HepG2 (cell line): ENCODE measurements around the gene NR4A2. TPM values are rescaled to one million over a fixed set of nuclear protein-coding genes. Genes with fewer than 3 reads are reported as not detected.

Experiments
- ATF6 ChIP-seq: sonication (generic); formaldehyde crosslinking; conservative IDR thresholded peaks from 2 replicates; pipeline ENCODE4 v1.4.0; 2020; ENCODE audit warnings: missing genetic modification reagents
- HMGXB4 ChIP-seq, 2 experiments: sonication (generic) in 1 of 2; formaldehyde crosslinking in 1 of 2; IDR thresholded peaks; 2 replicates each; pipeline versions ENCODE4 v1.4.0 to v1.6.1; 2018 to 2020; ENCODE audit warnings: missing genetic modification reagents in 2 of 2, borderline replicate concordance in 1 of 2, low read depth in 1 of 2, mild to moderate bottlenecking in 1 of 2, missing biosample characterization in 1 of 2
- JDP2 ChIP-seq: sonication (generic); formaldehyde crosslinking; IDR thresholded peaks from 2 replicates; pipeline ENCODE4 v1.8.1; 2022; ENCODE audit warnings: missing genetic modification reagents, borderline replicate concordance
- MED13 ChIP-seq: sonication (generic); formaldehyde crosslinking; IDR thresholded peaks from 2 replicates; pipeline ENCODE4 v1.5.0; 2020; ENCODE audit warnings: missing genetic modification reagents
- NONO ChIP-seq, 2 experiments: fragments of 450-650 bp in 1 of 2; sonication (generic) in 1 of 2; formaldehyde crosslinking in 1 of 2; IDR thresholded peaks in 1 of 2; conservative IDR thresholded peaks in 1 of 2; 2 replicates each; pipeline versions ENCODE4 v1.6.1 to v1.8.0; 2017 to 2022; ENCODE audit warnings: mild to moderate bottlenecking in 1 of 2, missing genetic modification reagents in 1 of 2, moderate library complexity in 1 of 2
- RBM39 ChIP-seq: fragments of 200-400 bp; formaldehyde crosslinking; IDR thresholded peaks from one replicate; pipeline ENCODE4 v1.6.1; 2018; ENCODE audit warnings: antibody characterized with exemption, mild to moderate bottlenecking, low read depth, low read length; ENCODE audit not compliant: poor library complexity, severe bottlenecking
- RFXAP ChIP-seq: sonication (generic); formaldehyde crosslinking; IDR thresholded peaks from 2 replicates; pipeline ENCODE4 v1.4.0; 2020; ENCODE audit warnings: missing genetic modification reagents, borderline replicate concordance
- ZBTB40 ChIP-seq, 2 experiments: fragments of 450-650 bp in 1 of 2; sonication (generic) in 1 of 2; formaldehyde crosslinking in 1 of 2; IDR thresholded peaks; 2 replicates each; pipeline versions ENCODE4 v1.6.1 to v1.8.0; 2016 to 2022; ENCODE audit warnings: antibody characterized with exemption in 1 of 2, mild to moderate bottlenecking in 1 of 2, missing genetic modification reagents in 1 of 2
- ZNF749 ChIP-seq: sonication (generic); formaldehyde crosslinking; IDR thresholded peaks from 2 replicates; pipeline ENCODE4 v1.8.0; 2022; ENCODE audit warnings: mild to moderate bottlenecking, missing genetic modification reagents, moderate library complexity, borderline replicate concordance
- ZNF770 ChIP-seq: sonication (generic); formaldehyde crosslinking; IDR thresholded peaks from 2 replicates; pipeline ENCODE4 v1.5.0; 2020; ENCODE audit warnings: mild to moderate bottlenecking, missing genetic modification reagents
- polyA plus RNA-seq, 8 experiments: library from polyadenylated mRNA; depleted of rRNA in 3 of 8; stranded (reverse) in 7 of 8; unstranded in 1 of 8; fragments of >200 nt; fragmentation: Illumina TruSeq in 4 of 8; extraction: Trizol in 4 of 8; gene quantifications; 2 replicates each; pipeline versions ENCODE4 v1.2.1 to v1.2.3, GENCODE V29; 2011 to 2016; ENCODE audit warnings: low read depth in 4 of 8, missing spikeins in 1 of 8, mixed read lengths in 1 of 8; ENCODE audit not compliant: insufficient read depth in 1 of 8
- total RNA-seq, 5 experiments: library from RNA; depleted of rRNA; stranded (reverse); fragments of >200 nt; fragmentation: Illumina TruSeq; extraction: Trizol; gene quantifications; 2 replicates each; pipeline ENCODE4 v1.2.3, GENCODE V29; 2016; ENCODE audit warnings: low read depth in 1 of 5

The NR4A2 gene
- total and polyA plus RNA-seq, 2 of the 13 experiments (the other 11 are each of a cell fraction or from before 2014, with no cell fraction given), result not detected

GRCh38 chr2:156334496-156335478, 2.3 kb upstream of the NR4A2 start (continued):
- TF ChIP-seq ZBTB40 (IDR thresholded peaks at IDR 0.05) (no peak), ZBTB40 (CRISPR knock-in tag; IDR thresholded peaks at IDR 0.05) (no peak), RFXAP (CRISPR knock-in tag) (0 out of 2 replicates have a peak, but pooled peaks have one; percentile 30), NONO (IDR thresholded peaks at IDR 0.05) (no peak), NONO (CRISPR knock-in tag; conservative IDR thresholded peaks at IDR 0.05) (no peak), ATF6 (CRISPR knock-in tag) (no peak), HMGXB4 (CRISPR knock-in tag; IDR thresholded peaks at IDR 0.05; ENCODE audit: borderline replicate concordance in 1 of 2, low read depth in 1 of 2) (peak in 1 of 2 experiments; percentile 31; a peak in 1 of 4 replicates), ZNF770 (CRISPR knock-in tag) (no peak), JDP2 (CRISPR knock-in tag) (no peak), ZNF749 (CRISPR knock-in tag) (no peak), RBM39 (peak; percentile 10), MED13 (no peak)
